Raji (cell line): ENCODE measurements around the gene SCOC.

ENCODE experiments used
- POLR2A ChIP-seq: IDR thresholded peaks from 2 replicates; pipeline ENCODE4 v1.6.1; 2011; ENCODE audit warnings: low read depth, low read length, control low read depth; ENCODE audit not compliant: insufficient read depth

Gene SCOC

DNA sequence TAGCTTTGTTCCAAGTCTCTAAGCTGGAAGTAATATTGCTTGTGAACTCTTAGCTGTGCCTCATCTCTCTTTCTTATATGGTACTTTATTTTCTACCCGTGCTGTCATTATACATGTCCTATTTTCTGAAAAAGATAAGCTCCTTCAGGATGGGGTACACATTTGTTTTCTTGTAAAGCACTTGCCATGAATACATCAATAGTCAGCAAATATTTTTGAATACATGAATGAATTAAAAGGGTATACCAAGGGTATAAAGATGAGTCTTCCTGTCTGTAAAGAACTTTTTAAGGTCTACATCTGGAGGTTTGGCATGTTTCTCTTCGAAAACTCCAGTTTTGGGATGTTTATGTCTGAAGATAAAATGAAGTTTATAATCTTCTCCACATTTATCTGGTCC, 26.7 kb downstream of the SCOC start:
- TF ChIP-seq POLR2A: no peak

GRCh38 chr4:140406292-140406691, 32.8 kb downstream of the SCOC start:
- no peak for TF ChIP-seq POLR2A

DNA sequence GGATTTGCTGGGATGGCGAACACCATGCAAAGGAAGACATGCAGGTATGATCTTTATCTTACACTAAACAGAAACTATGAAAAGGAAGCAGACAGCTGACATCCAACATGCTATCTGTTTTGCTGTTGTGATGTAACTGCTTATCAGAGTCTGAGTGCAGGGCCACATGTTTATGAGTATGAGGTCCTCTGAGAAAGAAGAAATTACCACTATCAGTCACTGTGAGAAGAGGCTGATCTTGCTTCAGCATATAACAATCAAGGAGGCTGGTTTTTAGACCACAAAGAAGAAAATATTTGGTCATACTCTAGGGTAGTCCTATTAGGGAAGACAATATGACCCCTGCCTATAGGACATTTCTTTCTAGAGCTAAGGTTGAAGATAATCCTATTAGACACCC, 35.5 kb downstream of the SCOC start:
- no peak for TF ChIP-seq POLR2A

- no peak for TF ChIP-seq POLR2A
These were observed 49.7 kb downstream of the SCOC start for GRCh38 chr4:140423106-140423505.

GRCh38 chr4:140426610-140427105, 53.2 kb downstream of the SCOC start:
- no peak for TF ChIP-seq POLR2A

GRCh38 chr4:140427106-140427918, 53.9 kb downstream of the SCOC start, which contains the start of gene CLGN:
Gene CLGN, minus strand, starts transcription at chr4:140427648. Its CDS starts 14,570 bp downstream, at chr4:140413078.
- TF ChIP-seq POLR2A: no peak

DNA sequence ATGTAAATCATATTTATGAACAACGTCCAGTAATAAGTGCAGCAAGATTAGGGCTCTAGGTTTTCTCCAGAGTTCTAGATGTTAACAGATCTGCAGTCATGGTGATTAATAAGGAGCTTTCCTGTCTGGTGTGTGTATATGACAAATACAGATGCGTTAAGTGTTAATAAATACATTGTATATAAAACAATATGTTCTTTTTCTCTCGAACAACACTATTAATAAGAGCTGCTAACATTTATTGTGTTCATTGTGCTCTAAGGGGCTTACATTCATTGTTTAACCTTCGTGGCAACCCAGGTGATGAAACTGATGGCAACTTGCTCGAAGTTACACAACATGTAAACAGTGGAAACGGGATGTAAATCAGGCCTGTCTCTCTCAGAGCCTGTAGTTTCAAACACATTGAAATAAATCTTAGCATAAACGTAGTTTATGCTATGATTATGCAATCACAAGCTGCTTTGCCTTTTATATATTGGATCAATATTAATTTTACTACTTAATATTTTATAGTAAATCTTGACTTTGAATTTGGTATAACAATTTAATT, 54.5 kb downstream of the SCOC start:
- no peak for TF ChIP-seq POLR2A
